Measurements from ENCODE around the gene EIF4G3.

- no peak for TF ChIP-seq POLR2A (IDR thresholded peaks at IDR 0.05)
- no peak for TF ChIP-seq CTCF (IDR thresholded peaks at IDR 0.05)
These were observed 48.4 kb upstream of the EIF4G3 start for GRCh38 chr1:21225065-21225464.

Measured in lower leg skin (tissue), 3 donors.